SU-DHL-6 (cell line): Measurements from ENCODE around the gene GSDME.

ENCODE experiments used
- EZH2phosphoT487 ChIP-seq: fragments of 200-600 bp; sonication (generic), shearing (Covaris generic); conservative IDR thresholded peaks from 2 replicates; pipeline ENCODE4 v1.6.1; 2018; ENCODE audit warnings: mild to moderate bottlenecking, antibody characterized with exemption, low read length, moderate library complexity, mixed read lengths
- TF ChIP-seq, protein P1 (sequence below): fragments of 200-600 bp; sonication (generic); IDR thresholded peaks from one replicate; pipeline ENCODE4 v1.5.1; 2017; ENCODE audit warnings: antibody characterized with exemption, mild to moderate bottlenecking, low read length, moderate library complexity; ENCODE audit not compliant: insufficient read depth, poor library complexity, severe bottlenecking

- TF ChIP-seq, protein P1, sequence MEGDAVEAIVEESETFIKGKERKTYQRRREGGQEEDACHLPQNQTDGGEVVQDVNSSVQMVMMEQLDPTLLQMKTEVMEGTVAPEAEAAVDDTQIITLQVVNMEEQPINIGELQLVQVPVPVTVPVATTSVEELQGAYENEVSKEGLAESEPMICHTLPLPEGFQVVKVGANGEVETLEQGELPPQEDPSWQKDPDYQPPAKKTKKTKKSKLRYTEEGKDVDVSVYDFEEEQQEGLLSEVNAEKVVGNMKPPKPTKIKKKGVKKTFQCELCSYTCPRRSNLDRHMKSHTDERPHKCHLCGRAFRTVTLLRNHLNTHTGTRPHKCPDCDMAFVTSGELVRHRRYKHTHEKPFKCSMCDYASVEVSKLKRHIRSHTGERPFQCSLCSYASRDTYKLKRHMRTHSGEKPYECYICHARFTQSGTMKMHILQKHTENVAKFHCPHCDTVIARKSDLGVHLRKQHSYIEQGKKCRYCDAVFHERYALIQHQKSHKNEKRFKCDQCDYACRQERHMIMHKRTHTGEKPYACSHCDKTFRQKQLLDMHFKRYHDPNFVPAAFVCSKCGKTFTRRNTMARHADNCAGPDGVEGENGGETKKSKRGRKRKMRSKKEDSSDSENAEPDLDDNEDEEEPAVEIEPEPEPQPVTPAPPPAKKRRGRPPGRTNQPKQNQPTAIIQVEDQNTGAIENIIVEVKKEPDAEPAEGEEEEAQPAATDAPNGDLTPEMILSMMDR, result no peak
- no peak for TF ChIP-seq EZH2phosphoT487
These were observed 42.1 kb downstream of the GSDME start for GRCh38 chr7:24715171-24715570.
